ENCODE results near the gene KDM4B.

DNA sequence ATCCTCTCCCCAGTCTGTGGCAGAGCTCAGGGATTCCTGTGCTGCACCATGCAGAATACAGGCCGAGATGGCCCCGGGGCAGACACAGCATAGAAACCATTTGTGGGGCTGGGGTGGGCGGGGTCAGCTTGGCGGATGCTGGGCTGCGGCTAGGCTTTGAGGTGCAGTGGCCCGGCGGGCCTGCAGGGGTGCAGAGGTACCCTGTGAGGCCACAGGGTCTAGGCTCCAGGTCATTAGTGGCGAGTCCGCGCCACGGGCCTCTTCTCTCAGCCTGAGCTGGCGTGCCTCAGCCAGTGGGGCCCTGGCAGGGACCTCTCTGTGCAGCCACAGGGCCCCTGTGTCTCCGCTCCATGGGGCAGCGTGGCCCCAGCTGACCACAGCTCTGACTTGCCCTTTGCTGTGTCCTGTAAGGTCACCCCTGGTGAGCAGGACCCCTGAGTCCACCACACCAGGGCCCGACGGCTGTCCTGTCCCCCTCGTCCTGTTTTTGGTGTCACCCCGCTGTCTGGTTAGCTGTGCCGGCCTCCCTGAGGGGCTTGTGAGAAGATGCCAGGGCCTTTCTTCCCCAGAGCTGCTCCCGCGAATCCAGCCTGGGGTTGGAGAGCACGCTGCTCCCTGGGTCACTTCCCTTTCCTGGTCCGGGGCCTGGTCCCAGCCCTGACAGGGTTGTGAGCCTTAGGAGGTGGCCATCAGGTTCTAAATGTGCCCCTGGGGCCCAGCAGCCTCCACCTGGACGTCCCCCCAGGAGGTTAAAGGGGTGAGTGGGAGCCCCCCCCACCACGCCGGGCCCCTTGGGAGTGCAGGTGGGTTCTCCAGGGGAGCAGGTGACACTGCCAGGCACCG lies 12.1 kb downstream of the KDM4B start:
- TF ChIP-seq, protein P1, sequence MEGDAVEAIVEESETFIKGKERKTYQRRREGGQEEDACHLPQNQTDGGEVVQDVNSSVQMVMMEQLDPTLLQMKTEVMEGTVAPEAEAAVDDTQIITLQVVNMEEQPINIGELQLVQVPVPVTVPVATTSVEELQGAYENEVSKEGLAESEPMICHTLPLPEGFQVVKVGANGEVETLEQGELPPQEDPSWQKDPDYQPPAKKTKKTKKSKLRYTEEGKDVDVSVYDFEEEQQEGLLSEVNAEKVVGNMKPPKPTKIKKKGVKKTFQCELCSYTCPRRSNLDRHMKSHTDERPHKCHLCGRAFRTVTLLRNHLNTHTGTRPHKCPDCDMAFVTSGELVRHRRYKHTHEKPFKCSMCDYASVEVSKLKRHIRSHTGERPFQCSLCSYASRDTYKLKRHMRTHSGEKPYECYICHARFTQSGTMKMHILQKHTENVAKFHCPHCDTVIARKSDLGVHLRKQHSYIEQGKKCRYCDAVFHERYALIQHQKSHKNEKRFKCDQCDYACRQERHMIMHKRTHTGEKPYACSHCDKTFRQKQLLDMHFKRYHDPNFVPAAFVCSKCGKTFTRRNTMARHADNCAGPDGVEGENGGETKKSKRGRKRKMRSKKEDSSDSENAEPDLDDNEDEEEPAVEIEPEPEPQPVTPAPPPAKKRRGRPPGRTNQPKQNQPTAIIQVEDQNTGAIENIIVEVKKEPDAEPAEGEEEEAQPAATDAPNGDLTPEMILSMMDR (IDR thresholded peaks at IDR 0.05), result no peak
- no peak for TF ChIP-seq POLR2A (IDR thresholded peaks at IDR 0.05)

All from Peyer's patch (tissue), 4 donors.